Natural killer cell (primary cell): ENCODE data around the gene PALLD. TPM values are rescaled to one million over a fixed set of nuclear protein-coding genes. Genes with fewer than 3 reads are reported as not detected.

Source experiments
- ATAC-seq, 3 donors: fragments of 150-1000 bp in 2 of 3; fragments of 200-7000 bp in 1 of 3; cut with Tn5 transposase; 1 replicate in 1 of 3; 2 replicates in 2 of 3; pipeline ENCODE4 v1.10.0; 2021; ENCODE audit warnings: mild to moderate bottlenecking in 2 of 3, moderate library complexity in 2 of 3
- DNase-seq, 2 donors: peaks; one replicate each; pipeline versions ENCODE4 v3.0.0 to v3.0.0-alpha.2; 2013 to 2021; ENCODE audit warnings: mixed read lengths in 1 of 2
- H3K27ac ChIP-seq: one replicate; pipeline ENCODE4 v1.5.1; 2013; ENCODE audit warnings: mild to moderate bottlenecking, low read length
- H3K27me3 ChIP-seq: one replicate; pipeline ENCODE4 v1.6.1; 2013; ENCODE audit warnings: low read length; ENCODE audit not compliant: control insufficient read depth, insufficient read depth
- H3K36me3 ChIP-seq: one replicate; pipeline ENCODE4 v1.6.1; 2013; ENCODE audit warnings: low read length; ENCODE audit not compliant: control insufficient read depth, insufficient read depth
- H3K4me1 ChIP-seq: one replicate; pipeline ENCODE4 v1.6.1; 2013; ENCODE audit warnings: low read length; ENCODE audit not compliant: control insufficient read depth, insufficient read depth
- H3K4me3 ChIP-seq: one replicate; pipeline ENCODE4 v1.5.1; 2013; ENCODE audit warnings: low read length
- H3K9me3 ChIP-seq: one replicate; pipeline ENCODE4 v1.6.1; 2013; ENCODE audit warnings: low read length; ENCODE audit not compliant: control insufficient read depth, insufficient read depth
- H3K27ac Mint-ChIP-seq, 2 donors: one replicate each; pipeline ENCODE4 v1.8.0; 2022; ENCODE audit warnings: mild to moderate bottlenecking in 2 of 2, mixed read lengths in 2 of 2, moderate library complexity in 1 of 2
- H3K27me3 Mint-ChIP-seq, 2 donors: one replicate each; pipeline ENCODE4 v1.8.0; 2022; ENCODE audit warnings: low read depth in 2 of 2, mixed read lengths in 2 of 2
- H3K36me3 Mint-ChIP-seq: one replicate; pipeline ENCODE4 v1.8.0; 2022; ENCODE audit warnings: mixed read lengths
- H3K4me1 Mint-ChIP-seq, 2 donors: one replicate each; pipeline ENCODE4 v1.8.0; 2022; ENCODE audit warnings: mixed read lengths in 2 of 2
- H3K4me3 Mint-ChIP-seq: one replicate; pipeline ENCODE4 v1.8.0; 2022; ENCODE audit warnings: mild to moderate bottlenecking, moderate library complexity, mixed read lengths
- H3K9me3 Mint-ChIP-seq, 2 donors: one replicate each; pipeline ENCODE4 v1.8.0; 2022; ENCODE audit warnings: mixed read lengths in 2 of 2
- CTCF ChIP-seq: fragments of 200-600 bp; IDR thresholded peaks from one replicate; pipeline ENCODE4 v1.8.0; 2022; ENCODE audit warnings: antibody characterized with exemption
- WGBS: methylation state at CpG from one replicate; pipeline ENCODE4 v1.1.7; 2013; ENCODE audit warnings: missing lambda C conversion rate; ENCODE audit not compliant: insufficient coverage; 5-methylcytosine and 5-hydroxymethylcytosine counted together
- intact Hi-C: fragments of 100-400 bp; cut with micrococcal nuclease; formaldehyde crosslinking; loops from one replicate; pipeline ENCODE4 v1.14.2; 2022
- total RNA-seq, 4 donors: library from RNA; stranded (reverse); fragments of 120-200 nt in 1 of 4; gene quantifications; one replicate each; pipeline versions ENCODE4 v1.2.3 to v1.2.4, GENCODE V29; 2013 to 2022

Gene PALLD
- total RNA-seq, 3 donors from 2014 or later (not counting 1 experiment from before 2014, with no cell fraction given) = 15.1 to 25.4 (median 22.8) TPM

- Histone ChIP-seq H3K27ac (no peak overlapping the region), H3K36me3 (no peaks in the 10 kb centered on the region), H3K27me3 (no peaks in the 10 kb centered on the region), H3K4me1 (no peaks in the 10 kb centered on the region), H3K9me3 (no peaks in the 10 kb centered on the region), H3K4me3 (no peak overlapping the region)
- no peak for DNase-seq
- Mint-ChIP-seq H3K36me3 (no peaks in the 10 kb centered on the region), H3K27ac (no peak overlapping the region), H3K4me3 (no peak overlapping the region), H3K27me3 (peaks cover 6 to 11% of the 10 kb centered on the region in 2 donors), H3K4me1 (no peaks in the 10 kb centered on the region), H3K9me3 (no peaks in the 10 kb centered on the region)
- ATAC-seq = no peak
- TF ChIP-seq CTCF = no peak
- WGBS = 88% methylated on average over 1 of the region's 1 CpG
- intact Hi-C loops = no loop called here
These were observed 101.3 kb downstream of the PALLD start for GRCh38 chr4:168598191-168598590.

GRCh38 chr4:168600796-168601583 is 104.1 kb downstream of the PALLD start:
- Mint-ChIP-seq H3K4me3 (no peak overlapping the region), H3K27ac (no peak overlapping the region), H3K27me3 (peaks cover 6 to 11% of the 10 kb centered on the region in 2 donors), H3K36me3 (no peaks in the 10 kb centered on the region), H3K4me1 (no peaks in the 10 kb centered on the region), H3K9me3 (no peaks in the 10 kb centered on the region)
- H3K36me3 ChIP-seq = no peaks in the 10 kb centered on the region
- TF ChIP-seq CTCF = no peak
- 85% methylated on average over 5 of the region's 5 CpGs for WGBS
- intact Hi-C loops = no loop called here
- H3K4me3 ChIP-seq = no peak overlapping the region
- ATAC-seq (no peak), DNase-seq (no peak)
- H3K27me3 ChIP-seq = no peaks in the 10 kb centered on the region
- H3K4me1 ChIP-seq = no peaks in the 10 kb centered on the region
- H3K9me3 ChIP-seq = no peaks in the 10 kb centered on the region
- H3K27ac ChIP-seq = no peak overlapping the region

GRCh38 chr4:168601899-168602298 is 105.0 kb downstream of the PALLD start:
- Histone ChIP-seq H3K36me3 (no peaks in the 10 kb centered on the region), H3K4me1 (no peaks in the 10 kb centered on the region), H3K9me3 (no peaks in the 10 kb centered on the region), H3K27me3 (no peaks in the 10 kb centered on the region), H3K27ac (no peak overlapping the region), H3K4me3 (no peak overlapping the region)
- no peaks in the 10 kb centered on the region for H3K36me3 Mint-ChIP-seq
- no peaks in the 10 kb centered on the region for H3K4me1 Mint-ChIP-seq
- H3K27me3 Mint-ChIP-seq = peaks cover 6 to 11% of the 10 kb centered on the region in 2 donors
- H3K27ac Mint-ChIP-seq = no peak overlapping the region
- DNase-seq (no peak), ATAC-seq (no peak)
- intact Hi-C loops = no loop called here
- no peaks in the 10 kb centered on the region for H3K9me3 Mint-ChIP-seq
- WGBS = 89% methylated on average over 3 of the region's 4 CpGs
- no peak overlapping the region for H3K4me3 Mint-ChIP-seq
- TF ChIP-seq CTCF = no peak
